ENCODE data around the gene RPL41. TPM values are rescaled to one million over a fixed set of nuclear protein-coding genes. Genes with fewer than 3 reads are reported as not detected.

The RPL41 gene
- total and polyA plus RNA-seq, 9 of the 15 experiments (the other 6 are each of a cell fraction or from before 2014, with no cell fraction given) = 3,403 to 11,276 (median 5,604) TPM

DNA sequence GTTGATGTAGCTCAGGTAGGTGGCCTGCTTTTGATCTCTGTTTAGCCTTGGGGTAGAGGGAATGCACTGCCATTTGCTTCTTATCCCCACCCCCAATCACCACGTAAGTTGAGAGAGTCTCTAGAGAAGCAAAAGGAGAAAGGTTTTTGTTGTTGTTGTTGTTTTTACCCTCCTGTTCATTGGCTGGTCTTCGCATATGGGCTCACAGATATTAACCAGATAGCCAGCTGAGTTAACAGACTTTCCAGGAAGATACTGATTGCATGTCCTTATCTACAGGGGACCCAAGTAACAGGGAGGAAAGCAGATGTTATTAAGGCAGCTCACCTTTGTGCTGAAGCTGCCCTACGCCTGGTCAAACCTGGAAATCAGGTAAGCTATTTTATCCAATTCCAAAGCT is 9.2 kb upstream of the RPL41 start (continued):
- TF ChIP-seq, protein P1, sequence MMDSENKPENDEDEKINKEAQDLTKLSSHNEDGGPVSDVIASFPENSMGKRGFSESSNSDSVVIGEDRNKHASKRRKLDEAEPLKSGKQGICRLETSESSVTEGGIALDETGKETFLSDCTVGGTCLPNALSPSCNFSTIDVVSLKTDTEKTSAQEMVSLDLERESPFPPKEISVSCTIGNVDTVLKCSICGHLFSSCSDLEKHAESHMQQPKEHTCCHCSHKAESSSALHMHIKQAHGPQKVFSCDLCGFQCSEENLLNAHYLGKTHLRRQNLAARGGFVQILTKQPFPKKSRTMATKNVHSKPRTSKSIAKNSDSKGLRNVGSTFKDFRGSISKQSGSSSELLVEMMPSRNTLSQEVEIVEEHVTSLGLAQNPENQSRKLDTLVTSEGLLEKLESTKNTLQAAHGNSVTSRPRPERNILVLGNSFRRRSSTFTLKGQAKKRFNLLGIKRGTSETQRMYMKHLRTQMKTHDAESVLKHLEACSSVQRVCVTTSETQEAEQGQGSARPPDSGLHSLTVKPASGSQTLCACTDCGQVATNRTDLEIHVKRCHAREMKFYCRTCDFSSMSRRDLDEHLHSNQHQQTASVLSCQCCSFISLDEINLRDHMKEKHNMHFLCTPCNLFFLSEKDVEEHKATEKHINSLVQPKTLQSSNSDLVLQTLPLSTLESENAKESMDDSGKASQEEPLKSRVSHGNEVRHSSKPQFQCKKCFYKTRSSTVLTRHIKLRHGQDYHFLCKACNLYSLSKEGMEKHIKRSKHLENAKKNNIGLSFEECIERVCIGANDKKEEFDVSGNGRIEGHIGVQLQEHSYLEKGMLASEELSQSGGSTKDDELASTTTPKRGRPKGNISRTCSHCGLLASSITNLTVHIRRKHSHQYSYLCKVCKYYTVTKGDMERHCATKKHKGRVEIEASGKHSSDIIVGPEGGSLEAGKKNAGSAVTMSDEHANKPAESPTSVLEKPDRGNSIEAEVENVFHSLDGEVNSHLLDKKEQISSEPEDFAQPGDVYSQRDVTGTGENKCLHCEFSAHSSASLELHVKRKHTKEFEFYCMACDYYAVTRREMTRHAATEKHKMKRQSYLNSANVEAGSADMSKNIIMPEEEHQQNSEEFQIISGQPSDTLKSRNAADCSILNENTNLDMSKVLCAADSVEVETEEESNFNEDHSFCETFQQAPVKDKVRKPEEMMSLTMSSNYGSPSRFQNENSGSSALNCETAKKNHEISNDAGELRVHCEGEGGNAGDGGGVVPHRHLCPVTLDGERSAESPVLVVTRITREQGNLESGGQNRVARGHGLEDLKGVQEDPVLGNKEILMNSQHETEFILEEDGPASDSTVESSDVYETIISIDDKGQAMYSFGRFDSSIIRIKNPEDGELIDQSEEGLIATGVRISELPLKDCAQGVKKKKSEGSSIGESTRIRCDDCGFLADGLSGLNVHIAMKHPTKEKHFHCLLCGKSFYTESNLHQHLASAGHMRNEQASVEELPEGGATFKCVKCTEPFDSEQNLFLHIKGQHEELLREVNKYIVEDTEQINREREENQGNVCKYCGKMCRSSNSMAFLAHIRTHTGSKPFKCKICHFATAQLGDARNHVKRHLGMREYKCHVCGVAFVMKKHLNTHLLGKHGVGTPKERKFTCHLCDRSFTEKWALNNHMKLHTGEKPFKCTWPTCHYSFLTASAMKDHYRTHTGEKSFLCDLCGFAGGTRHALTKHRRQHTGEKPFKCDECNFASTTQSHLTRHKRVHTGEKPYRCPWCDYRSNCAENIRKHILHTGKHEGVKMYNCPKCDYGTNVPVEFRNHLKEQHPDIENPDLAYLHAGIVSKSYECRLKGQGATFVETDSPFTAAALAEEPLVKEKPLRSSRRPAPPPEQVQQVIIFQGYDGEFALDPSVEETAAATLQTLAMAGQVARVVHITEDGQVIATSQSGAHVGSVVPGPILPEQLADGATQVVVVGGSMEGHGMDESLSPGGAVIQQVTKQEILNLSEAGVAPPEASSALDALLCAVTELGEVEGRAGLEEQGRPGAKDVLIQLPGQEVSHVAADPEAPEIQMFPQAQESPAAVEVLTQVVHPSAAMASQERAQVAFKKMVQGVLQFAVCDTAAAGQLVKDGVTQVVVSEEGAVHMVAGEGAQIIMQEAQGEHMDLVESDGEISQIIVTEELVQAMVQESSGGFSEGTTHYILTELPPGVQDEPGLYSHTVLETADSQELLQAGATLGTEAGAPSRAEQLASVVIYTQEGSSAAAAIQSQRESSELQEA (IDR thresholded peaks at IDR 0.05; ENCODE audit: low read depth) = no peak
- peak; percentile 88 for TF ChIP-seq TAL1 (IDR thresholded peaks at IDR 0.05)
- no peak for TF ChIP-seq ELF1 (tag; IDR thresholded peaks at IDR 0.05)
- peak; percentile 85 for TF ChIP-seq ARID1B (IDR thresholded peaks at IDR 0.05)
- TF ChIP-seq GATA2 (CRISPR knock-in tag; IDR thresholded peaks at IDR 0.05) = peak; percentile 40; the same call in 1 of the 2 replicates
- peak; percentile 33; the same call in 1 of the 2 replicates for TF ChIP-seq NFIC (IDR thresholded peaks at IDR 0.05)
- TF ChIP-seq SAP30 (IDR thresholded peaks at IDR 0.05; ENCODE audit: borderline replicate concordance, insufficient read depth, low read depth, low read length, poor library complexity, severe bottlenecking) = no peak
- TF ChIP-seq ZNF79 (CRISPR knock-in tag; IDR thresholded peaks at IDR 0.05; ENCODE audit: low read depth) = no peak
- TF ChIP-seq, protein P2, sequence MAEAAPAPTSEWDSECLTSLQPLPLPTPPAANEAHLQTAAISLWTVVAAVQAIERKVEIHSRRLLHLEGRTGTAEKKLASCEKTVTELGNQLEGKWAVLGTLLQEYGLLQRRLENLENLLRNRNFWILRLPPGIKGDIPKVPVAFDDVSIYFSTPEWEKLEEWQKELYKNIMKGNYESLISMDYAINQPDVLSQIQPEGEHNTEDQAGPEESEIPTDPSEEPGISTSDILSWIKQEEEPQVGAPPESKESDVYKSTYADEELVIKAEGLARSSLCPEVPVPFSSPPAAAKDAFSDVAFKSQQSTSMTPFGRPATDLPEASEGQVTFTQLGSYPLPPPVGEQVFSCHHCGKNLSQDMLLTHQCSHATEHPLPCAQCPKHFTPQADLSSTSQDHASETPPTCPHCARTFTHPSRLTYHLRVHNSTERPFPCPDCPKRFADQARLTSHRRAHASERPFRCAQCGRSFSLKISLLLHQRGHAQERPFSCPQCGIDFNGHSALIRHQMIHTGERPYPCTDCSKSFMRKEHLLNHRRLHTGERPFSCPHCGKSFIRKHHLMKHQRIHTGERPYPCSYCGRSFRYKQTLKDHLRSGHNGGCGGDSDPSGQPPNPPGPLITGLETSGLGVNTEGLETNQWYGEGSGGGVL (CRISPR knock-in tag; IDR thresholded peaks at IDR 0.05) = no peak
- peak; percentile 69 to 79 for TF ChIP-seq TRIM24 (IDR thresholded peaks at IDR 0.05)
- TF ChIP-seq PML (IDR thresholded peaks at IDR 0.05; ENCODE audit: low read length) = peak; percentile 39; the same call in 1 of the 2 replicates
- no peak for TF ChIP-seq BCL6 (CRISPR knock-in tag; IDR thresholded peaks at IDR 0.05)
- no peak for TF ChIP-seq PYGO2 (tag; IDR thresholded peaks at IDR 0.05)
- TF ChIP-seq SMAD2 (IDR thresholded peaks at IDR 0.05; ENCODE audit: low read depth, low read length) = no peak
- TF ChIP-seq CBFA2T2 (conservative IDR thresholded peaks at IDR 0.05) = peak; percentile 85
- TF ChIP-seq FOXK1 (CRISPR knock-in tag; IDR thresholded peaks at IDR 0.05; ENCODE audit: borderline replicate concordance) = no peak
- TF ChIP-seq, protein P3, sequence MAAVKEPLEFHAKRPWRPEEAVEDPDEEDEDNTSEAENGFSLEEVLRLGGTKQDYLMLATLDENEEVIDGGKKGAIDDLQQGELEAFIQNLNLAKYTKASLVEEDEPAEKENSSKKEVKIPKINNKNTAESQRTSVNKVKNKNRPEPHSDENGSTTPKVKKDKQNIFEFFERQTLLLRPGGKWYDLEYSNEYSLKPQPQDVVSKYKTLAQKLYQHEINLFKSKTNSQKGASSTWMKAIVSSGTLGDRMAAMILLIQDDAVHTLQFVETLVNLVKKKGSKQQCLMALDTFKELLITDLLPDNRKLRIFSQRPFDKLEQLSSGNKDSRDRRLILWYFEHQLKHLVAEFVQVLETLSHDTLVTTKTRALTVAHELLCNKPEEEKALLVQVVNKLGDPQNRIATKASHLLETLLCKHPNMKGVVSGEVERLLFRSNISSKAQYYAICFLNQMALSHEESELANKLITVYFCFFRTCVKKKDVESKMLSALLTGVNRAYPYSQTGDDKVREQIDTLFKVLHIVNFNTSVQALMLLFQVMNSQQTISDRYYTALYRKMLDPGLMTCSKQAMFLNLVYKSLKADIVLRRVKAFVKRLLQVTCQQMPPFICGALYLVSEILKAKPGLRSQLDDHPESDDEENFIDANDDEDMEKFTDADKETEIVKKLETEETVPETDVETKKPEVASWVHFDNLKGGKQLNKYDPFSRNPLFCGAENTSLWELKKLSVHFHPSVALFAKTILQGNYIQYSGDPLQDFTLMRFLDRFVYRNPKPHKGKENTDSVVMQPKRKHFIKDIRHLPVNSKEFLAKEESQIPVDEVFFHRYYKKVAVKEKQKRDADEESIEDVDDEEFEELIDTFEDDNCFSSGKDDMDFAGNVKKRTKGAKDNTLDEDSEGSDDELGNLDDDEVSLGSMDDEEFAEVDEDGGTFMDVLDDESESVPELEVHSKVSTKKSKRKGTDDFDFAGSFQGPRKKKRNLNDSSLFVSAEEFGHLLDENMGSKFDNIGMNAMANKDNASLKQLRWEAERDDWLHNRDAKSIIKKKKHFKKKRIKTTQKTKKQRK (IDR thresholded peaks at IDR 0.05; ENCODE audit: borderline replicate concordance, low read depth, low read length) = no peak

All from K562 (cell line).